Lower leg skin (tissue), 4 donors: ENCODE data around the gene COL24A1. TPM values are rescaled to one million over a fixed set of nuclear protein-coding genes. Genes with fewer than 3 reads are reported as not detected.
"Not testable (repeated sequence)": the region's sequence is repeated elsewhere in the genome, so short reads cannot be mapped to it uniquely, and the experiment has no call there.

Experiments used
- DNase-seq, 2 donors: peaks; one replicate each; pipeline ENCODE4 v3.0.0-alpha.2; 2019; ENCODE audit warnings: low spot score in 2 of 2
- H3K4me3 ChIP-seq: fragments of 200-600 bp; sonication (generic); 2 replicates; pipeline ENCODE4 v1.5.1; 2017; ENCODE audit warnings: mild to moderate bottlenecking, low read depth; ENCODE audit not compliant: poor library complexity, severe bottlenecking
- CTCF ChIP-seq, 3 donors: fragments of 450-650 bp; IDR thresholded peaks; one replicate each; pipeline ENCODE4 v1.5.1; 2016; ENCODE audit warnings: antibody characterized with exemption in 3 of 3, mild to moderate bottlenecking in 3 of 3, moderate library complexity in 2 of 3
- POLR2A ChIP-seq, 2 donors: fragments of 450-650 bp; IDR thresholded peaks; one replicate each; pipeline ENCODE4 v1.6.1; 2016 to 2017; ENCODE audit warnings: antibody characterized with exemption in 2 of 2, mild to moderate bottlenecking in 1 of 2, moderate library complexity in 1 of 2
- WGBS, 2 donors: methylation state at CpG; one replicate each; pipeline ENCODE4 v1.1.5; 2018; 5-methylcytosine and 5-hydroxymethylcytosine counted together
- intact Hi-C: fragments of 100-400 bp; cut with DNase I; formaldehyde crosslinking; loops from one replicate; pipeline ENCODE4 v1.15.0; 2023; ENCODE audit warnings: low total_unique reads
- total RNA-seq, 4 donors: library from RNA; depleted of rRNA; stranded (reverse); fragments of >200 nt; gene quantifications; one replicate each; pipeline ENCODE4 v1.1.0, GENCODE V29; 2016

COL24A1 gene
- total RNA-seq, 4 donors from 2014 or later, result 0.17 to 1.3 (median 0.80) TPM

DNA sequence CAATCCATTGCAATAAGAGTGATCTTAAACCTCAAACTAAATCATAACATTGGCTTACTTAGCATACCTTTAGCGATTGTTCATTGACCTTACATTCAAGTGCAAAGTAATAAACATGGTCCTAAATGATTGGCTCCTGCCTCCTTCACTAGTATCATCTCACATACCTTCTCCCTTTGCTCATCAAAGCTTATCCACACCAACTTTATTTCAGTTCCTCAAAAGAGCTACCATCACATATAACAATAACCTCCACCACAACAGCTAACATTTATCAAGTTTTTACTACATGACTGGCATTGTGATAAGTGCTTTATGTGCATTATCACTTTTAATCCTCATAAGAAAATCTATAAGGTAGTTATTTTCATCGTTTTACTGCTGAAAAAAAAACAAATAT is 198.8 kb downstream of the COL24A1 start:
- intact Hi-C loops, result no loop called here
- 77 to 79% methylated on average over 2 of the region's 2 CpGs for WGBS, 2 donors
- TF ChIP-seq POLR2A (IDR thresholded peaks at IDR 0.05), result no peak
- no peak overlapping the region for H3K4me3 ChIP-seq
- DNase-seq, result no peak

GRCh38 chr1:85955218-85955617 is 201.4 kb downstream of the COL24A1 start:
- WGBS, 2 donors, result 60 to 68% methylated on average over 7 of the region's 7 CpGs
- DNase-seq, H3K4me3 ChIP-seq, intact Hi-C loops: not testable (repeated sequence)

DNA sequence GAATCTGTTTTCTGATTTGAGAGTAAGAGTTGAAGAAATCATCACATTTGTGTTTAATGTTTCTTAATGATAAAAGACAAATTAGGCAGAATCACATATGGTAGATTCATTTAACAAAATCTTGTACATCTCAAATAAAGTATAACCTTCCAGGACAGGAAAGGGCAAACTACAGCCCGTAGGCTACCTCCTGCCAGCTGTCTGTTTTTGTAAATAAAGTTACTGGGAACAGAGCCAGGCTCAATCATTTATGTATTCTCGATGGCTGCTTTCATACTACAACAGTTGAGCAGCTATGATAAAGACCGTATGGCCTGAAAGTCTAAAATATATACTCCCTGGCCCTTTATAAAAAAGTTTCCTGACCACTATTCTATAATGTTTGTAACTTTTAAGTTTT is 204.1 kb downstream of the COL24A1 start:
- intact Hi-C loops, result no loop called here
- 25 to 26% methylated on average over 3 of the region's 3 CpGs for WGBS, 2 donors
- TF ChIP-seq CTCF (IDR thresholded peaks at IDR 0.05) (no peak), POLR2A (IDR thresholded peaks at IDR 0.05) (no peak)
- DNase-seq, result no peak
- H3K4me3 ChIP-seq, result no peak overlapping the region

DNA sequence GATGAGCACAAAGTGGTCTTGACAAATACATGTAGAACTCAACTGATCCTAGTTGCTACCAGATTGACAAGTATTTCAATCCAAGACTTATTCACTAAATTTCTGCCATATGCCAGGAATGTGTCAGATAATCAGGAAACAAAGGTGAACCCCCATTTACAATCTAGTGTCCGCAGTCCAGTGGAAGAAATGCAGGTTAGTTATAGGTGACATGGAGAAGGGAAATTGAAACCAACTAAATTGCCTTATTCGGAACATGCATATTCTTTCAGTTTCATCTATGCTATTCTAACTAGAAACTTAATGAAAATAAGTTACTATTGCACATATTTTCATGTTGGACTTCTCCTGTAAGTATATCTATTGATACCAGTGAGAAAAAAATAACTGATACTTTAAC is 209.4 kb downstream of the COL24A1 start:
- intact Hi-C loops, result no loop called here
- TF ChIP-seq CTCF (IDR thresholded peaks at IDR 0.05) (no peak), POLR2A (IDR thresholded peaks at IDR 0.05) (no peak)
- no peak for DNase-seq
- H3K4me3 ChIP-seq, result no peak overlapping the region
- WGBS, 2 donors, result 92 to 96% methylated on average over 2 of the region's 2 CpGs

GRCh38 chr1:85943945-85944344 is 212.6 kb downstream of the COL24A1 start:
- intact Hi-C loops, result no loop called here
- WGBS, 2 donors, result 76% methylated on average over 1 of the region's 1 CpG
- no peak for TF ChIP-seq CTCF (IDR thresholded peaks at IDR 0.05)
- TF ChIP-seq POLR2A (IDR thresholded peaks at IDR 0.05), result no peak
- no peak for DNase-seq
- H3K4me3 ChIP-seq, result no peak overlapping the region

DNA sequence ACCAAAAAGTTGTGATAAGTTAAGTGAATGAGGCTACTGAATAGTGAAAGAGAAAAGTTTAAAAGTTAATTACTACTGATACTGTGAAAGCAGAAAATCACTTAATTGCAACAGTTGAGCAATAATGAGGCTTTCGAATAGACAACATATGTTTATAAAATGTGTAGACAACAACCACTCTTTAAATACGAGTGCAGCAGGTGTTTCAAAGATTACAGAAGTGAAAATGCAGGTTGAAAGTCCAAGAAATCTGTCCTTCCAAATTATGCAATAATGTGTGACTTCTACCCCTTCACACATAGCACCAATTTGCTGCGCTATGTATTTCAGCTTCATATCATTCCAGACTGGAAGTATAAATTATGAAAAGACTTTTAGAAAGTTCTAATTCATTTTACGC is 213.0 kb downstream of the COL24A1 start:
- DNase-seq, result no peak
- TF ChIP-seq CTCF (IDR thresholded peaks at IDR 0.05) (no peak), POLR2A (IDR thresholded peaks at IDR 0.05) (no peak)
- intact Hi-C loops, result no loop called here
- 83 to 88% methylated on average over 4 of the region's 4 CpGs for WGBS, 2 donors
- no peak overlapping the region for H3K4me3 ChIP-seq

DNA sequence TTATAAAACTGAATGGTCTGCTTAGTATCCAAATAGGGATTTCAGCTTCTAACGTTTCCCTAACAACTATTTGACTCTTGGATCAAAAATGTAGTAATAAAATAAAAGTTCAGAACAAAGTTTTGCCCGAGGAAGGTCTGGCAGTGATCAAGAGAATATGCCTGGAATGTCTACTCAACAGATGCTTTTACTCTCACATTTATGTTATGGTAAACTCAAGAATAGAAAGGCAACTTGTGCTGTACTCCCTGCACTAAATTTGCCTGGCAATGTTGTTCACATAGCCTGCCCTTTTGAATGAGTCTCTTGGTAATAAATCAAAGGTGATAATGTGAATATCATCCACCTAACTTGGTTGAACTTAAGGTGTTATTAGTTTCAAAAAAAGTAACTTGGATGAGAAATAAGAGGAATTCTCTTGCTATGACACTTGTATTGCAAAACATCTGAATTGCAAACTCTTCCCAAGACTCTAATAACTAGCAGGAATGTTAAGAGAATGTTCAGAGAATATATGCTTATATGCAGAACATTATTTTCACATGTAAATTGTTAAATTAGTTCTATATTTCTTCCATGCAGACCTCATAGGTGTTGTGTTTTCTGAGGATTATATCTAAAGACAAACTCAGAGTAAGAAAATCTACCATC is 215.8 kb downstream of the COL24A1 start:
- 5 to 9% methylated on average over 2 of the region's 2 CpGs for WGBS, 2 donors
- intact Hi-C loops, result no loop called here
- DNase-seq, result no peak
- TF ChIP-seq POLR2A (IDR thresholded peaks at IDR 0.05), result no peak
- no peak for TF ChIP-seq CTCF (IDR thresholded peaks at IDR 0.05)
- no peak overlapping the region for H3K4me3 ChIP-seq
